Measurements from ENCODE around the gene POLE3.
"Not testable (repeated sequence)": the region's sequence is repeated elsewhere in the genome, so short reads cannot be mapped to it uniquely, and the experiment has no call there.

The POLE3 gene

DNA sequence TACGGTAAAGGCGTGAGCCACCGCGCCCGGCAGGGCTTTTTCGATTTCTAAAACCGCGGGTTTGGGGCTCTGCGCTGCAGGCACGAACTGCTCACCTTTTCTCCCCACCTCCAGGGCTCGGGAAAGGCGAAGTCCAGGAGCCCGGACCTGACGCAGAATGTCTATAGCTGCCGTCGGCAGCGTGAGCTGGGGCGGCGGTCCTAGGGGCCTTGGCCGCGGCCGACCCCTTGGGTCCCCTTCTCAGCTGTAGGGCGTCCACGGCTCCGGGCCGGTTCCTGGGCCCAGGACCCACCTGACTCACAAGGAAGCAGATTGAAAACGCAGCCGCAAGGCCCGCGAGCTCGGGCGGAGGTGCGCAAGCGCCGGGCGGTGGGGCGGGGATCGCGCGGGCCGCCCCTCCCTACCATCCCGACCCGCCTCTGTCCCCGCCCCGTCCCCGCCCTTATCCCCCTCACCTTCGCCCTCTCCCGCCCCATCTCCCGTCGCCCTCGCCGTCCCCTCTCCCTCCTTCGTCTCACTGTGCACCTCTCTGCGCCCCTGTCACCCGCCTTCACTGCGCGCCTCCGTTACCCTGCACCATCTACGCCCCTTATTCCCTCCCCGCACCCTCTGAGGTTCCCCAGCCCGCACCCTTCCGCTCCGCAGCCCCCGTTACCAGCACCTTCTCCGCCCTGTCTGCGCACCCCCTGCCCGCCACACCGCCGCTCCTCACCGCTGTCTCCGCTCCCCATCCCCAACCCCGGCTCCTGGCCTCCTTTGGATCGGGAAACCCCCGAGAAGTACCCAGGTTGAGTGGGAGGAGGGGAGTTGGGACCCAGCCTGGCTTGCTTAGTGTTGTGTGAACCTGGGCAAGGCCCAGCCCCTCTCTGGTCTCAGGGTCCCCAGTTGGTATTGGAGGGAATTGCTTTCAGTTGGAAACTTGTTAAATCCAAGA is 33.6 kb downstream of the POLE3 start, which contains the start of gene HDHD3:
HDHD3 (minus strand) TSS at position 353 of the 934 bp plus-strand sequence. CDS start 2,632 bp downstream, outside the sequence.
- DNase-seq (ENCODE audit: low read depth in 2 of 2): peak; percentile 54 to 79

DNA sequence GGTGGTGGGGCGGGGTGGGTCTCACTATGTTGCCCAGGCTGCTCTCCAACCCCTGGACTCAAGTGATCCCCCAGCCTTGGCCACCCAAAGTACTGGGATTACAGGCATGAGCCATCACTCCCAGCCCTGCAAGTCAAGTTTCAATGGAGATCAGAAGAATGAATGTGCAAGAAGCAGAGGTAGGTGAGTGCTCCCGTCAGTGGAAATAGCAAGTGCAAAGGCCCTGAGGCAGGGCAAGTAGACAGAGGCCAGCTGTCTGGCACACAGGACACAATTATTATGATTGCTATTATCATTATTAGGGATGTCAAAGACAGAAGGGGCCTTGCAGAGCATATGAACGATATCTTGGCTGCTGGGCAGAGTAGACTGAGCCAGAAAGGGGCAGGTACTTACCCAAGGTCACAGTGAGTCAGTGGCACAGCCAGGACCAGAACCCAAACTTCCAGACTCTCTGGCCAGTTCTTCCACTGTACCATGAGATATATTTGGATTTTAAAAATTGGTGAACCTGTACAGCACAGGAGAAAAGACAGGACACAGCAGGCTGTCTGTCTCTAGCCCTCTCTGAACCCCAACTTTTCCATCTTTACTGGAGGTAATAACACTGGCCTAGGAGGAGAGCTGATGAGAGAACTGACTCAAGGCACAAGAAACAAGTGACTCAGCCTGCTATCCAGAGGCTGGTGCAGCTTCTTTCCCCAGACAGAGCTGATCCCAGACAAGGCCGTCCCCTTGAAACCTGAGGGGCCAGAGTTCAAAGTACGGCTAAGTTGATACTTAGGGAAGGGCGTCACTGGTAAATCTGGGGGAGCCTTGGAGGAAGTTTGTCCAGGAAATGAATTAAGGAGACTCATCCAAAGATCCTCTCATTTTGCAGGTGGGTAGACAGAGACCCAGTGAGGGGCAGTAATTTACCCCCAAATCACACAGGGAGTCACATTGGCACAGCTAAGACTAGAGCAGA is 35.1 kb downstream of the POLE3 start:
- no peak for DNase-seq (ENCODE audit: low read depth in 2 of 2)

DNA sequence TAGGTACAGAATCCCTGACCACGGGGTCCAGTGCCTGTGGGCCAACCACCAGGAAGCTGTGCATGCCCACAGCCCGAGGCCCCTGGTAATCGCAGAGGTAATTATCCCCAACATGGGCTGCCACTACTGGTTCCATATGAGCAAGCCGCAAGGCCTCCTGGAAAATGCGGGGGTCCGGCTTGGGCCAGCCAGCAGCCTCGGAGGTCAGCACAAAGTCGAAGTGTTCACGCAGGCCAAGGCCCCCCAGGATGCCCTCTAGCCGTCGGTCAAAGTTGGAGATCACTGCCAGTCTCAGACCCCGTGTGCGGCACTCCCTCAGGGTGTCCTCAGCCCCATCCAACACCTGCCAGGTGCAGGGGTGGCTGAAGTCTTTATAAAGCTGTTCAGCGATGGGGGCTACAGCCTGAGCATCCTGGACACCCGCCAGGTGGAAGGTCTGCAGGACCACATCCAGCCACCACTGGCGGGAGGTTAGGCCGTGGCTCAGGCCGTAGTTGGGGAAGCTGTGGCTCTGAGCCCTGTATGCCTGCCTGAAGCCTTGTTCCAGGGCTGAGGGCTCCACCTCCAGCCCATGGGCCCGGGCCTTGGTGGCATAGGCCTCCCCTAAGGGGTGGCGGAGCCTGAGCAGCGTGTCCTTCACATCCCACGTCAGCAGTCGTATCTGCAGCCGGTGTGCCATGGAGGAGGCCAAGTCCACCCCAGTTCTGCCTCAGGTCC is 36.6 kb downstream of the POLE3 start:
- DNase-seq (ENCODE audit: low read depth in 2 of 2): no peak

DNA sequence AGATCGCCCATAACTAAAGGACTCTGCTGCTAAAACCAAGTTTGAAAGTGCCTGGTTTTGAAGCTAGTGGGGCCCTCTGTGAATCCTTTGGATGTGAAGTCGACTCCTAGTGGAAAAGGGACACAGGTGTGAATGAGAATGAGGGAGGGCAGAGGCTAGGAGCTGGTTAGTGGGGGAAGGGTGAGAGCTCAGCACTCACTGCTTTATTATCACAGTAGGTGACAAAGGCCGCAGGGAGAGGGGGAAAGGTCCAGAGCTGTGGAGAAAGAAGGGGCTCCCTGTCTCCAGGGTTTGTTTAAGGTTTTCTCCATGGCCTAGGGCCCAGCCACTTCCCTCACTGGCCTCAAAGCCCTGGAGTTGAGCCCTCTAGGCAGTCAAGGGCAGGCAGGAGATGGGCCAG is 37.2 kb downstream of the POLE3 start:
- no peak for DNase-seq (ENCODE audit: low read depth in 2 of 2)

DNA sequence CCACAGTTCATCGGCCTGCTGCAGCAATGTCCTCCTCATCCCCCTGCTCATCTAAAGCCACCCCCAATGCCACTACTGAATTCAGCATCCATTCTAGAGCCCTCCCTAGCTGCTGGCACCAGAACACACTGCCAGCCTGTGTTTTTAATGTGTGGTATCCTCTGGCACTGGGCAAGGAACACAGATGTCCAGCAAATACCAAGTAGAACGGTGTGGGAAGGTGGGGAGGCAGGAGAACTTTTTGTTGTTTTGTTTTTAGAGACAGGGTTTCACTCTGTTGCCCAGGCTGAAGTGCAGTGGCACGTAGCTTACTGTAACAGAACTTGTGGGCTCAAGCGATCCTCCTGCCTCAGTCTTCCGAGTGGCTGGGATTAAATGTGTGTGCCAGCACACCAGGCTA is 38.4 kb downstream of the POLE3 start:
- no peak for DNase-seq (ENCODE audit: low read depth in 2 of 2)

DNA sequence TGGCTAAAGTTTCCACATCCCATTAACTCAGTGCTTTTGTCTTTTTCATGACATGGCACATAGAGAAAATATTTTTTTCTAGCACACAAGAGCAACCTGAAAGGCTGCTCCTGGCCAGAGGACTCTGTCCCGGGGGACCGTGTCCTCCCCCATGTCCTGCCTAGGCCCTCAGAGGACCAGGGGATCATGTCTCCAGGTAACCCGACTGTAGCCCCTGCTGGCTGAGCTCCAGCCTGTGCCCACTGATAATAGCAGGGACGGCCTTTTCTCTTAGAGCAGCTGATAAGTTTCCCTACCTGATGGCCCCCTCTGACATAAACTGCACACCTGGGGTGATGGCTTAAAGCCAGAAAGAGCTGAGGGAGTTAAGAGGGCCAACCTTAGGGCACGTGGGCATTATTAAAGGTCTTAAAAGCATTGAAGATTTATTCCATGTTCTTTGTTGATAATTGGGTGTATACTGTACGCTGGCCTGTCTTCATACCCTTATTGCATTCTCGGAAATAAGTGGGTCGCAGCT is 39.6 kb downstream of the POLE3 start:
- no peak for DNase-seq (ENCODE audit: low read depth in 2 of 2)

DNA sequence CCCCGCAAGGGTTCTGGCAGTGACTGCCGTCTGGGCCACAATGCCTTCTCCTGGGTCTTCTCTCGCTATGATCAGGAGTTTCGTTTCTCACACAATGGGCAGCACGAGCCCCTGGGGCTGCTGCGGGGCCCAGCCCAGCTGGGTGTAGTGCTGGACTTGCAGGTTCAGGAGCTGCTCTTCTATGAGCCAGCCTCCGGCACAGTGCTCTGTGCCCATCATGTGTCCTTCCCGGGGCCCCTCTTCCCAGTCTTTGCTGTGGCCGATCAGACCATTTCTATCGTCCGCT is 40.7 kb downstream of the POLE3 start:
- no peak for DNase-seq (ENCODE audit: low read depth in 2 of 2)

DNA sequence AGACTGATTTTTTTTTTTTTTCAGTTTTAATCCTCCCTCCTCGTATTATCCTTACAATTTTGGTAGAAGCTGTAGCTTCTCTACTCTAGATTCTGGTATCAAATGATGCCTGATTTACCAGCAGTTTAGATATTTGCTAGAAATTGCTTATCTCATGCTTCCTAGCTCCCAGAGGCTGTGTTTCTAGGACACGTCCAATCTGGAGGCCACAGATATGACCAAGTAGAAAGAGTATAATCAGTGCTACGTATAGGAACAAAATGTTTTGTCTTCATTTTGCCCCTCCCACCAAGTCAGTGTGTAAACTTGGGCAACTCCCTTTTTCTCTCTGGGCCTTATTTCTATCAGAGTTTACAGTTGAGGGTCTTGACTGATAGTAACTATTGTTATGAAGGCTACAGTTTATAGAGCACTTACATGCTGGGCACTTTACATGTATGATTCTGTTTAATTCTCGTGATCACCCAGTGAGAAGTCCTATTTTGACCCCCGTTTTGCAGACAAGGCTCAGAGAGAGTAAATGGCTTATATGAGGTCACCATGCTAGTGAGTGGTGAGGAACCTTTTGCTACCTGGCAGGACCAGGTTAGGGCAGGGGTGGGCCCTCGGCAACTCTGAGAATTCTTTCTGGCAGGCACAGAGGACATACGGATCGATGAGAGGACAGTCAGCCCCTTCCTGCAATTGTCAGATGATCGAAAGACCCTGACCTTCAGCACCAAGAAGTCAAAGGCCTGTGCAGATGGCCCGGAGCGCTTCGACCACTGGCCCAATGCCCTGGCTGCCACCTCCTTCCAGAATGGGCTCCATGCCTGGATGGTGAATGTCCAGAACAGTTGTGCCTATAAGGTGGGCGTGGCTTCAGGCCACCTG is 41.3 kb downstream of the POLE3 start:
- DNase-seq (ENCODE audit: low read depth in 2 of 2): no peak

DNA sequence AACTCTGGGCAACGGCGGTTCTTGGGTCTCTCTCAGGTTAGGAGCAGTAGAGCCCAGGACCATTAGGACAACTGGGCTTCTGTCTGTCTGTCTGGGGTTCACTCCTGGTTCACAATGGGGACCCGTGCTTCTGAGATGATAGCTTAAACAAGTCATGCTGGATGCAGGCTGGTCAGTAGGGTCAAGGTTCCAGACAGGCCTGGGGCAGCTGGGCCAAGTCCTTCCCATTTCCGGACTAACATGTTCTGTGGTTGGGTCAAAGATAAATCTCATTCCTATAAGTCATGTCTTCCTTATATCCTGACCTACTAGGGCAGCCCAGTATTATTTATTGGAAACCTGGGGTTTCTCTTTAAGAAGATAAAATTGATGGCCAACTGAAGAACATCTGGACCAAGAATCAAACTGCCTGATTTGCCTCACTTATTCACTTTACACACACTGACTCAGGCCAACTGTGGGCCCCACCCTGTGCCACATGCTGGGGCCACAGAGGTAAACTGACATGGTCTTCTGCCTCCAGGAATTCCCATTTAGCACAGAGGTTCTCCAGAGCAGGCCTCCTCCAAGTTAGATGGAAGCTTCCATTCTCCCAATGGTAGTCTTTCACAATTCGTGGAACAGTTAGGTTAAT is 42.0 kb downstream of the POLE3 start:
- DNase-seq (ENCODE audit: low read depth in 2 of 2): no peak

DNA sequence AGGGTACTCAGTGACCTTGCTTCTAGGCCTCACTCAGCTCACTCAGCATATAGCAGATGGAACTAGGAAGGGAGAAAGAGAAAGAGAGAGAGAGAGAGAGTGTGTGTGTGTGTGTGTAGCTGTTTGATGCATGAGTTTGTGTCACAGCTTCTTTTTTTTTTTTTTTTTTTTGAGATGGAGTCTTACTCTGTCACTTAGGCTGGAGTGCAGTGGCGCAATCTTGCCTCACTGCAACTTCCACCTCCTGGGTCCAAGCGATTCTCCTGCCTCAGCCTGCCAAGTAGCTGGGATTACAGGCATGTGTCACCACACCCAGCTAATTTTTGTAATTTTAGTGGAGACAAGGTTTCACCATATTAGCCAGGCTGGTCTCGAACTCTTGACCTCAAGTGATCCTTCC is 44.8 kb downstream of the POLE3 start:
- not testable (repeated sequence) for DNase-seq (ENCODE audit: low read depth in 2 of 2)

DNA sequence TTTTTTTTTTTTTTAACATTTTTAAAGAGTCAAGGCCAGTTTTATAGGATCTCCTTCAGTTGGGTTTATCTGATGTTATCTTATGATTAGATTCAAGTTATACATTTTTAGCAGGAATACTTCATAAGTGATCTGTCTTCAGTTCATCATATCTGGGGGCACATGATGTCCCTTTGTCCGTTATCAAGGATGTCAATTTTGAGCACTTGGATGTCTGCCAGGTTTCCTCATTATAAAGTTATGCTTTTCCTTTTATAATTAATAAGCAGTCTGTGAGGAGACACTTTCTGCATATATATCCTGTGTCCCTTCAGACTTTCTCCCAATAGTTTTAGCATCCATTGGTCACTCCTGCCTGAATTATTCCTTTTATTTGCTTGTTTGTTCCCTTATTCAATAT is 45.5 kb downstream of the POLE3 start:
- DNase-seq (ENCODE audit: low read depth in 2 of 2): no peak

DNA sequence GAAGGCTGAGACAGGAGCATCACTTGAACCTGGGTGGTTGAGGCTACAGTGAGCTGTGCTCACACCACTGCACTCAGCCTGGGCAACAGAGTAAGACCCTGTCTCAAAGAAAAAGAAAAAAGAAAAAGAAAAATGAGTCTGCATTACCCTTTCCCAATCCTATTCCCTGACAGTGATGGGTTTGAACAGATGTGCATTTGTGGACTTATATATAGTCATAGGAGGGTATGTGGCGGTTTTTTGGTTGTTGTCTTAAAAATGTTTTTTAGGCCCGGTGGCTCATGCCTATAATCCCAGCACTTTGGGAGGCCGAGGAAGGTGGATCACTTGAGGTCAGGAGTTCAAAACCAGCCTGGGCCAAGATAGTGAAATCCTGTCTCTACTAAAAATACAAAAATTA is 47.1 kb downstream of the POLE3 start:
- DNase-seq (ENCODE audit: low read depth in 2 of 2): no peak

DNA sequence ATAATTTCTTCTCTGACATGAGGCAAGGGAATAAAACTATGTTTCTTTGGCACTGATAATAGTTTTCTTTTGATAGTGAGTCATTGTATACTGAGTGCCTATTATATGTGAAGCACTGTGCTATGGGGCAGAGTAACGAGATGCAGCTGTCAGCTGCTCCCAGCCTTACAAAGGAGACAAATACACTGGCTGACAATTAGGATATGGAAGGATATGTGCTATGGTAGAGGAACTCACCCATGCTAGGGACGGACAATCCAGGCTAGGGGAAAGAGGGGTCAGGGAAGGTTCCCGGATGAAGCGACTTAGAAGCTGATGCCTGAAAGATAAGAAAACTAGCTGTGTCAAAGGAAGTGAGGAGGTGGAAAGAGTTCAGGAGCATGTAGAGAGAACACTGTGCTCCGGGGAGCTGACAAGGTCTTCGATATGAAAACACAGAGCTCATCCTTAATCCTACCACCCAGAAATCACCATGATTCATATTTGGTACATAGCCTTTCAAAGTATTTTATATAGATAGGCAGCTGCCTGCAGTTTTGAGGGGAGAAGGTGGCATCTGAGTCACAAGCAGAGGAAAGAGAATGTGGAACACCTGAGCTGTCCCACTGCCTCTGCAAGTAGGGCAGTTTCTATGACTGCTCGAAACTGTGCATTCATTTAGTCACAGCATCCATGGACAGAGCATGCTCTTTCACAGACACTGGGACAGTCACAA is 49.0 kb downstream of the POLE3 start:
- no peak for DNase-seq (ENCODE audit: low read depth in 2 of 2)

DNA sequence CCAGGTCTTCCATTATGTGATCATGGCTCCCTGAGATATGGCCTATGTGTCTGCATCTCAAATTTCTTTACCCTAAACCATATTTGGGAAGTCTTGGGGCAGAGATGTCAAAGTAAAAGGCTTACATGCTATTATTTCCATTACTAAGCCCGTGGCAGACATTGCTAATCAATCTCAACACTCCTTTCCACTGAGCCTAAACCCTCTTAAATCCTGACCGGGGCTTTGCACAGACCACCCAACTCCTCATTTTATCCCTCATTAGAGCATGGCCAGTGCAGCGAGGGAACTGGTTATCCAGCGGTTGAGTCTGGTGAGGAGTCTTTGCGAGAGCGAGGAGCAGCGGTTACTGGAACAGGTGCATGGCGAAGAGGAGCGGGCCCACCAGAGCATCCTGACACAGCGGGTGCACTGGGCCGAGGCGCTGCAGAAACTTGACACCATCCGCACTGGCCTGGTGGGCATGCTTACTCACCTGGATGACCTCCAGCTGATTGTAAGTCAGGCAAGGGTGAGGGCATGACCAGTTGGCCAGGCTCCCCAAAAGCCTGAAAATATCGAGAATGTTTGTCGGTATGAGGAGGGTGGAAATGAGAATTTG is 50.1 kb downstream of the POLE3 start:
- no peak for DNase-seq (ENCODE audit: low read depth in 2 of 2)

DNA sequence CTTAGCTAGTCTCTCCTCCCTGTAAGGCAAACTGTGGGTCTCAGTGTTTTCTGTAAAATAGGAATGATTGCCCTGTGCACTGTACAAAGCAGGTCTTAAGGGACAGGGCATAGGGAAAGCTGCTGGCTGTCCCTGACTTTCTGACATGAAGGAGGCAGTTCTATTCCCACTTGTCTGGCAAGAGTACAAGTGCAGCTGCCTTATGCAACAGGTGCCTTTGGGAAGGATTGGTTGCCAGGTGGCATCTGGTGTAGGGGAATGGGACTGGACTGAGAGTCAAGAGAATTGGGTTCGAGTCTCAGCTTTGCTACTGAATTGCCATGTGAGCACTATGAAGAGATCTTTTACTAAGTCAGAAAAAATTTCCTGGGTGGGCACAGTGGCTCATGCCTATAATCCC is 51.1 kb downstream of the POLE3 start:
- DNase-seq (ENCODE audit: low read depth in 2 of 2): no peak
